Breast epithelium (tissue), 3 donors: ENCODE data around the gene IFITM1.

Source experiments
- POLR2AphosphoS5 ChIP-seq, 3 donors: sonication (generic); formaldehyde crosslinking; IDR thresholded peaks; one replicate each; pipeline ENCODE4 v1.6.1; 2017; ENCODE audit warnings: antibody characterized with exemption in 3 of 3
- TF ChIP-seq, protein P1 (sequence below), 3 donors: fragments of 450-650 bp; IDR thresholded peaks; one replicate each; pipeline ENCODE4 v1.5.1; 2016 to 2017; ENCODE audit warnings: antibody characterized with exemption in 3 of 3, mild to moderate bottlenecking in 3 of 3, moderate library complexity in 3 of 3

- TF ChIP-seq, protein P1, sequence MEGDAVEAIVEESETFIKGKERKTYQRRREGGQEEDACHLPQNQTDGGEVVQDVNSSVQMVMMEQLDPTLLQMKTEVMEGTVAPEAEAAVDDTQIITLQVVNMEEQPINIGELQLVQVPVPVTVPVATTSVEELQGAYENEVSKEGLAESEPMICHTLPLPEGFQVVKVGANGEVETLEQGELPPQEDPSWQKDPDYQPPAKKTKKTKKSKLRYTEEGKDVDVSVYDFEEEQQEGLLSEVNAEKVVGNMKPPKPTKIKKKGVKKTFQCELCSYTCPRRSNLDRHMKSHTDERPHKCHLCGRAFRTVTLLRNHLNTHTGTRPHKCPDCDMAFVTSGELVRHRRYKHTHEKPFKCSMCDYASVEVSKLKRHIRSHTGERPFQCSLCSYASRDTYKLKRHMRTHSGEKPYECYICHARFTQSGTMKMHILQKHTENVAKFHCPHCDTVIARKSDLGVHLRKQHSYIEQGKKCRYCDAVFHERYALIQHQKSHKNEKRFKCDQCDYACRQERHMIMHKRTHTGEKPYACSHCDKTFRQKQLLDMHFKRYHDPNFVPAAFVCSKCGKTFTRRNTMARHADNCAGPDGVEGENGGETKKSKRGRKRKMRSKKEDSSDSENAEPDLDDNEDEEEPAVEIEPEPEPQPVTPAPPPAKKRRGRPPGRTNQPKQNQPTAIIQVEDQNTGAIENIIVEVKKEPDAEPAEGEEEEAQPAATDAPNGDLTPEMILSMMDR (IDR thresholded peaks at IDR 0.05), result no peak
- no peak for TF ChIP-seq POLR2AphosphoS5 (IDR thresholded peaks at IDR 0.05)
These were observed 7.0 kb upstream of the IFITM1 start for GRCh38 chr11:306645-307371.
